ENCODE measurements around the gene CUEDC1.

DNA sequence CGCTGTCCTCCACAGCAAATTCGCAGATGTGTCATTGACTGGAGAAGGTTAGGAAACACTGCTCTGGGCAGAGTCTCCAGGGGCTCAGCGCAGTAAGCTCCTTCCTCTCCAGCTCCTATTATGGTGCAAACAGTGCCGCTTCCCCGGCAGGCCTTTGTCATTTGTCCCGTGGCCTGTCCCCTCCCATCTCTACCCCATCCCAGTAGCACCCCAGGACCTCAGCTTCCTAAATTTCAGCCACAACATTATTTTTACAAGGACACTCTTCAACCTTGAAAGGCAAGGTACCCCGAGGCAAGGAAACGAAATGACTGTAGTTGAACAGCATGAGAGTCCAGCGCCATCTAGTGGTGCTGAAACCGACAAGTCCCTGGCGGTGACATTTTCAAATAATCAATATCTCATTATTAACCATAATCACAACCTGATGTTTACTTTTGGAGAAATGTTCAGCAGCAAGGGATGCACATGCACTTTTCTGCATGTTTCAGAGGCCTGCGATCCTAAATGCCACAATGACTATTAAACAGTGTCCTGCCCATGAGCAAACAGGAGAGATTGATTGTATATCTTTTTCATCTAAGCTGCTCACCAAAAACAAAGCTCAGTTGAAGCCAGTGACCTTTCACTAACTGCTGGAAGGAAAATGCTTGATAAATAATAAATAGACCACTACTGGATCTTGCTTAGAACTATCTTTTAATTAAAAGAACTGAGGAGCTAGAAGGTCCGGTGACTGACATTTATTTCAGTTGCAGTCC, 121.9 kb downstream of the CUEDC1 start:
- TF ChIP-seq, protein P1, sequence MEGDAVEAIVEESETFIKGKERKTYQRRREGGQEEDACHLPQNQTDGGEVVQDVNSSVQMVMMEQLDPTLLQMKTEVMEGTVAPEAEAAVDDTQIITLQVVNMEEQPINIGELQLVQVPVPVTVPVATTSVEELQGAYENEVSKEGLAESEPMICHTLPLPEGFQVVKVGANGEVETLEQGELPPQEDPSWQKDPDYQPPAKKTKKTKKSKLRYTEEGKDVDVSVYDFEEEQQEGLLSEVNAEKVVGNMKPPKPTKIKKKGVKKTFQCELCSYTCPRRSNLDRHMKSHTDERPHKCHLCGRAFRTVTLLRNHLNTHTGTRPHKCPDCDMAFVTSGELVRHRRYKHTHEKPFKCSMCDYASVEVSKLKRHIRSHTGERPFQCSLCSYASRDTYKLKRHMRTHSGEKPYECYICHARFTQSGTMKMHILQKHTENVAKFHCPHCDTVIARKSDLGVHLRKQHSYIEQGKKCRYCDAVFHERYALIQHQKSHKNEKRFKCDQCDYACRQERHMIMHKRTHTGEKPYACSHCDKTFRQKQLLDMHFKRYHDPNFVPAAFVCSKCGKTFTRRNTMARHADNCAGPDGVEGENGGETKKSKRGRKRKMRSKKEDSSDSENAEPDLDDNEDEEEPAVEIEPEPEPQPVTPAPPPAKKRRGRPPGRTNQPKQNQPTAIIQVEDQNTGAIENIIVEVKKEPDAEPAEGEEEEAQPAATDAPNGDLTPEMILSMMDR (IDR thresholded peaks at IDR 0.05), result peak; percentile 69 to 87 (median 83)
- TF ChIP-seq POLR2A (IDR thresholded peaks at IDR 0.05) (no peak), POLR2AphosphoS5 (IDR thresholded peaks at IDR 0.05) (no peak)
